Mesendoderm (in vitro differentiated cells): ENCODE measurements around the gene GSG1.

Experiments used
- DNase-seq: peaks from one replicate; pipeline ENCODE4 v3.0.0; 2013
- H2AK5ac ChIP-seq: 2 replicates; pipeline ENCODE4 v1.6.1; 2013; ENCODE audit warnings: low read length, inconsistent platforms
- H2BK120ac ChIP-seq: 2 replicates; pipeline ENCODE4 v1.6.1; 2013; ENCODE audit warnings: low read depth, mild to moderate bottlenecking, low read length, moderate library complexity, mixed read lengths
- H2BK15ac ChIP-seq: replicated peaks from 2 replicates; pipeline ENCODE4 v1.6.1; 2013; ENCODE audit warnings: low read depth, mild to moderate bottlenecking, moderate library complexity
- H2BK5ac ChIP-seq: 2 replicates; pipeline ENCODE4 v1.6.1; 2013; ENCODE audit warnings: low read length, inconsistent platforms
- H3K18ac ChIP-seq: 2 replicates; pipeline ENCODE4 v1.6.1; 2013; ENCODE audit warnings: mild to moderate bottlenecking, low read length, mixed read lengths
- H3K23ac ChIP-seq: one replicate; pipeline ENCODE4 v1.6.1; 2013; ENCODE audit warnings: low read length
- H3K27ac ChIP-seq: 2 replicates; pipeline ENCODE4 v1.5.1; 2013; ENCODE audit warnings: low read depth, mild to moderate bottlenecking, inconsistent platforms, low read length, moderate library complexity
- H3K27me3 ChIP-seq: 2 replicates; pipeline ENCODE4 v1.6.1; 2013; ENCODE audit warnings: low read length, control low read depth, mild to moderate bottlenecking, inconsistent platforms; ENCODE audit not compliant: insufficient read depth, poor library complexity
- H3K36me3 ChIP-seq: 2 replicates; pipeline ENCODE4 v1.6.1; 2013; ENCODE audit warnings: low read length, inconsistent platforms; ENCODE audit not compliant: control insufficient read depth, insufficient read depth
- H3K4ac ChIP-seq: one replicate; pipeline ENCODE4 v1.6.1; 2013; ENCODE audit warnings: low read depth, mild to moderate bottlenecking, low read length, moderate library complexity
- H3K4me1 ChIP-seq: 2 replicates; pipeline ENCODE4 v1.6.1; 2013; ENCODE audit warnings: low read depth, low read length, inconsistent platforms; ENCODE audit not compliant: control insufficient read depth
- H3K4me2 ChIP-seq: 2 replicates; pipeline ENCODE4 v1.6.1; 2013; ENCODE audit warnings: low read length
- H3K4me3 ChIP-seq: 2 replicates; pipeline ENCODE4 v1.5.1; 2013; ENCODE audit warnings: mild to moderate bottlenecking, low read length
- H3K56ac ChIP-seq: one replicate; pipeline ENCODE4 v1.6.1; 2013; ENCODE audit warnings: low read length
- H3K79me1 ChIP-seq: 2 replicates; pipeline ENCODE4 v1.6.1; 2013; ENCODE audit warnings: low read length, inconsistent platforms
- H3K79me2 ChIP-seq: 2 replicates; pipeline ENCODE4 v1.6.1; 2013; ENCODE audit warnings: mild to moderate bottlenecking, low read length; ENCODE audit not compliant: control insufficient read depth, insufficient read depth
- H3K9ac ChIP-seq: 2 replicates; pipeline ENCODE4 v1.6.1; 2013; ENCODE audit warnings: low read length, inconsistent platforms
- H4K5ac ChIP-seq: one replicate; pipeline ENCODE4 v1.6.1; 2013; ENCODE audit warnings: low read length
- H4K8ac ChIP-seq: one replicate; pipeline ENCODE4 v1.6.1; 2013; ENCODE audit warnings: low read depth, mild to moderate bottlenecking, control low read depth, low read length, moderate library complexity
- whole genome bisulfite sequencing: extraction: QIAGEN DNeasy Blood & Tissue Kit; methylation state at CpG from one replicate; pipeline ENCODE4 v1.1.7; 2013; ENCODE audit warnings: low lambda C conversion rate, missing lambda C conversion rate; ENCODE audit not compliant: insufficient coverage; ENCODE audit errors: extremely low coverage; 5-methylcytosine and 5-hydroxymethylcytosine counted together

Gene GSG1

GRCh38 chr12:13135371-13136178 is 32.1 kb upstream of the GSG1 start:
- peak; percentile 80 for DNase-seq
- no peaks in the 10 kb centered on the region for H3K79me1 ChIP-seq
- no peak overlapping the region for H3K9ac ChIP-seq
- H3K36me3 ChIP-seq, result no peaks in the 10 kb centered on the region
- no peak overlapping the region for H2BK15ac ChIP-seq
- no peak overlapping the region for H2BK120ac ChIP-seq
- H3K27me3 ChIP-seq, result no peaks in the 10 kb centered on the region
- H4K5ac ChIP-seq, result no peak overlapping the region
- peaks cover 2% of the 10 kb centered on the region for H3K4me1 ChIP-seq
- H3K4ac ChIP-seq, result no peak overlapping the region
- WGBS, result no CpG with 5 or more reads among the region's 14 CpGs
- no peak overlapping the region for H3K27ac ChIP-seq
- H3K79me2 ChIP-seq, result no peaks in the 10 kb centered on the region
- no peak overlapping the region for H3K4me2 ChIP-seq
- H4K8ac ChIP-seq, result no peak overlapping the region
- no peak overlapping the region for H2BK5ac ChIP-seq
- no peak overlapping the region for H3K18ac ChIP-seq
- H3K23ac ChIP-seq, result no peak overlapping the region
- no peak overlapping the region for H3K56ac ChIP-seq
- no peak overlapping the region for H3K4me3 ChIP-seq
- no peak overlapping the region for H2AK5ac ChIP-seq

GRCh38 chr12:13133886-13134285 is 30.4 kb upstream of the GSG1 start:
- no peaks in the 10 kb centered on the region for H3K79me1 ChIP-seq
- no peaks in the 10 kb centered on the region for H3K27me3 ChIP-seq
- H3K4ac ChIP-seq, result no peak overlapping the region
- DNase-seq, result no peak
- peaks cover 2% of the 10 kb centered on the region for H3K4me1 ChIP-seq
- no peaks in the 10 kb centered on the region for H3K36me3 ChIP-seq
- no peak overlapping the region for H2AK5ac ChIP-seq
- no peak overlapping the region for H3K9ac ChIP-seq
- no peak overlapping the region for H2BK120ac ChIP-seq
- no peak overlapping the region for H4K5ac ChIP-seq
- no peak overlapping the region for H4K8ac ChIP-seq
- H2BK5ac ChIP-seq, result no peak overlapping the region
- no peak overlapping the region for H3K18ac ChIP-seq
- H3K4me3 ChIP-seq, result no peak overlapping the region
- no peak overlapping the region for H3K4me2 ChIP-seq
- H3K27ac ChIP-seq, result no peak overlapping the region
- H3K23ac ChIP-seq, result no peak overlapping the region
- WGBS, result no CpG with 5 or more reads among the region's 4 CpGs
- no peaks in the 10 kb centered on the region for H3K79me2 ChIP-seq
- no peak overlapping the region for H3K56ac ChIP-seq
- no peak overlapping the region for H2BK15ac ChIP-seq

DNA sequence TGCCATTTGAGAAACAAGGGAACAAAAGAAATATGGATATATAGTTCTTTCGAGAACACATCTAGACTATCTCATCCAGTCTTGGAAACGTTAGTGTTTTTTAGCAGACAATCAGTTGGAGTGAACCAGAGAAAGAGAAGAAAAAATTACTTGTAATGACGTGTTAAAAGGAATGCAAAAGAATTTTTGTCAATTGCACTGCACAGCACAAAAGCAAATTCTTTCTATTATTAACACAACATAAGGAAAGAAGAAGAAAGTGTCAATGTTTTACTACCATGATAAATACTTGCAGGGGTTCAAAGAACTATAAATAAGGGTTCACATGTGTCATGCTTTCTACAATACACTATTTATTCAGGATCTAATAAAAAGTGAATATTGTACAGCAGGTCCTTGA is 27.5 kb upstream of the GSG1 start:
- H2BK120ac ChIP-seq, result no peak overlapping the region
- peaks cover under 1% of the 10 kb centered on the region for H3K4me1 ChIP-seq
- no peak overlapping the region for H4K5ac ChIP-seq
- no peak overlapping the region for H3K4me2 ChIP-seq
- H2AK5ac ChIP-seq, result no peak overlapping the region
- no peak overlapping the region for H3K56ac ChIP-seq
- H2BK5ac ChIP-seq, result no peak overlapping the region
- H3K4me3 ChIP-seq, result no peak overlapping the region
- H3K4ac ChIP-seq, result no peak overlapping the region
- no peak overlapping the region for H4K8ac ChIP-seq
- no peaks in the 10 kb centered on the region for H3K36me3 ChIP-seq
- no CpG with 5 or more reads among the region's 3 CpGs for WGBS
- H3K23ac ChIP-seq, result no peak overlapping the region
- DNase-seq, result no peak
- no peaks in the 10 kb centered on the region for H3K79me1 ChIP-seq
- no peak overlapping the region for H3K9ac ChIP-seq
- no peak overlapping the region for H3K18ac ChIP-seq
- no peaks in the 10 kb centered on the region for H3K27me3 ChIP-seq
- no peak overlapping the region for H2BK15ac ChIP-seq
- H3K27ac ChIP-seq, result no peak overlapping the region
- H3K79me2 ChIP-seq, result no peaks in the 10 kb centered on the region

DNA sequence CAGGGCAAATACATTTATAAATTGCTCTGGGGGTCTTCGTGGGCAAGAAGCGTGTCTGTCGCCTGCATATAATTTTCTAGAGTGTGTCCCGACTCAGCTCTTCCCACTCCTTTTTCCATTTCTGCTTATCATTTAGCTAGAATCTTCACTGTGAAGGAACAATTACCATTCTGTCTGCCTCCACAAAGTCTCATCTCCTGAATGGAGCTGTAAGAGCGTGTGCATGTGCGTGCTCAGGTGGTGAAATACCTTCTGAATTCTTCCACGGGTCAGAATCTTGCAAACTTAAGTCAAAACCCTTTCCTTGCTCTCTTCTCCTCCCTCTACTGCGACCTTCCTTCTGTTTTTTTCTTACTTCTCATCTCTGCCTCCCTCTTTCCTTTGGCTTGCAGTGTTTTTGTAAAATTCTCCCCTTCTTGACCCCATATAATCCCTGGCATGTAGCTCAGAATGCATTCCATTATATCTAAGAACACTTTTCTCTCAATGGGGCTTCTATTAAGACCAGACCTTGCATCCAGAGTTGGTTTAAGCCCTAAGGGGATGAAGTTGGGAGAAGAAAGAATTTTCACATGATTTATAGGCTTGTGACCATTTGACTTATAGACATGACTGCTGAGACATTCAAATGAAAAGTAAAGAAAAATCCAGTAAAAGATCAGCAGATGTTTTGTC is 25.0 kb upstream of the GSG1 start:
- no peak overlapping the region for H3K27ac ChIP-seq

GRCh38 chr12:13127444-13127843 is 24.0 kb upstream of the GSG1 start:
- Histone ChIP-seq H4K5ac (no peak overlapping the region), H3K18ac (no peak overlapping the region), H3K56ac (no peak overlapping the region), H4K8ac (no peak overlapping the region), H2BK120ac (no peak overlapping the region), H3K4me1 (no peaks in the 10 kb centered on the region), H2AK5ac (no peak overlapping the region), H3K27ac (no peak overlapping the region), H2BK5ac (no peak overlapping the region), H3K4ac (no peak overlapping the region), H3K27me3 (no peaks in the 10 kb centered on the region), H3K9ac (no peak overlapping the region), H3K79me1 (no peaks in the 10 kb centered on the region), H3K4me2 (no peak overlapping the region), H2BK15ac (no peak overlapping the region), H3K23ac (no peak overlapping the region), H3K4me3 (no peak overlapping the region), H3K79me2 (no peaks in the 10 kb centered on the region), H3K36me3 (no peaks in the 10 kb centered on the region)
- WGBS, result no CpG with 5 or more reads among the region's 5 CpGs
- no peak for DNase-seq

More for the DNA sequence above, 25.0 kb upstream of the GSG1 start:
- Histone ChIP-seq H4K5ac (no peak overlapping the region), H3K27me3 (no peaks in the 10 kb centered on the region), H3K36me3 (no peaks in the 10 kb centered on the region), H3K18ac (no peak overlapping the region), H3K79me1 (no peaks in the 10 kb centered on the region), H4K8ac (no peak overlapping the region), H3K4me3 (no peak overlapping the region), H3K79me2 (no peaks in the 10 kb centered on the region), H2AK5ac (no peak overlapping the region), H3K9ac (no peak overlapping the region), H3K4me1 (no peaks in the 10 kb centered on the region), H3K23ac (no peak overlapping the region), H3K4ac (no peak overlapping the region), H3K56ac (no peak overlapping the region), H3K4me2 (no peak overlapping the region), H2BK5ac (no peak overlapping the region), H2BK120ac (no peak overlapping the region), H2BK15ac (no peak overlapping the region)
- DNase-seq, result no peak
- no CpG with 5 or more reads among the region's 8 CpGs for WGBS
